Natural killer cell (primary cell): ENCODE measurements around the gene CFAP251. TPM values are rescaled to one million over a fixed set of nuclear protein-coding genes. Genes with fewer than 3 reads are reported as not detected.

Experiments
- ATAC-seq, 3 donors: fragments of 150-1000 bp in 2 of 3; fragments of 200-7000 bp in 1 of 3; cut with Tn5 transposase; 1 replicate in 1 of 3; 2 replicates in 2 of 3; pipeline ENCODE4 v1.10.0; 2021; ENCODE audit warnings: mild to moderate bottlenecking in 2 of 3, moderate library complexity in 2 of 3
- DNase-seq, 2 donors: peaks; one replicate each; pipeline versions ENCODE4 v3.0.0 to v3.0.0-alpha.2; 2013 to 2021; ENCODE audit warnings: mixed read lengths in 1 of 2
- H3K27ac ChIP-seq: one replicate; pipeline ENCODE4 v1.5.1; 2013; ENCODE audit warnings: mild to moderate bottlenecking, low read length
- H3K27me3 ChIP-seq: one replicate; pipeline ENCODE4 v1.6.1; 2013; ENCODE audit warnings: low read length; ENCODE audit not compliant: control insufficient read depth, insufficient read depth
- H3K36me3 ChIP-seq: one replicate; pipeline ENCODE4 v1.6.1; 2013; ENCODE audit warnings: low read length; ENCODE audit not compliant: control insufficient read depth, insufficient read depth
- H3K4me1 ChIP-seq: one replicate; pipeline ENCODE4 v1.6.1; 2013; ENCODE audit warnings: low read length; ENCODE audit not compliant: control insufficient read depth, insufficient read depth
- H3K4me3 ChIP-seq: one replicate; pipeline ENCODE4 v1.5.1; 2013; ENCODE audit warnings: low read length
- H3K9me3 ChIP-seq: one replicate; pipeline ENCODE4 v1.6.1; 2013; ENCODE audit warnings: low read length; ENCODE audit not compliant: control insufficient read depth, insufficient read depth
- H3K27ac Mint-ChIP-seq, 2 donors: one replicate each; pipeline ENCODE4 v1.8.0; 2022; ENCODE audit warnings: mild to moderate bottlenecking in 2 of 2, mixed read lengths in 2 of 2, moderate library complexity in 1 of 2
- H3K27me3 Mint-ChIP-seq, 2 donors: one replicate each; pipeline ENCODE4 v1.8.0; 2022; ENCODE audit warnings: low read depth in 2 of 2, mixed read lengths in 2 of 2
- H3K36me3 Mint-ChIP-seq: one replicate; pipeline ENCODE4 v1.8.0; 2022; ENCODE audit warnings: mixed read lengths
- H3K4me1 Mint-ChIP-seq, 2 donors: one replicate each; pipeline ENCODE4 v1.8.0; 2022; ENCODE audit warnings: mixed read lengths in 2 of 2
- H3K4me3 Mint-ChIP-seq: one replicate; pipeline ENCODE4 v1.8.0; 2022; ENCODE audit warnings: mild to moderate bottlenecking, moderate library complexity, mixed read lengths
- H3K9me3 Mint-ChIP-seq, 2 donors: one replicate each; pipeline ENCODE4 v1.8.0; 2022; ENCODE audit warnings: mixed read lengths in 2 of 2
- WGBS: methylation state at CpG from one replicate; pipeline ENCODE4 v1.1.7; 2013; ENCODE audit warnings: missing lambda C conversion rate; ENCODE audit not compliant: insufficient coverage; 5-methylcytosine and 5-hydroxymethylcytosine counted together
- intact Hi-C: fragments of 100-400 bp; cut with micrococcal nuclease; formaldehyde crosslinking; loops from one replicate; pipeline ENCODE4 v1.14.2; 2022
- total RNA-seq, 4 donors: library from RNA; stranded (reverse); fragments of 120-200 nt in 1 of 4; gene quantifications; one replicate each; pipeline versions ENCODE4 v1.2.3 to v1.2.4, GENCODE V29; 2013 to 2022
- TF ChIP-seq, protein P1 (sequence below): fragments of 200-600 bp; IDR thresholded peaks from one replicate; pipeline ENCODE4 v1.8.0; 2022; ENCODE audit warnings: antibody characterized with exemption

CFAP251 gene
- total RNA-seq, 3 donors from 2014 or later (not counting 1 experiment from before 2014, with no cell fraction given) = 0.59 to 0.80 (median 0.59) TPM

DNA sequence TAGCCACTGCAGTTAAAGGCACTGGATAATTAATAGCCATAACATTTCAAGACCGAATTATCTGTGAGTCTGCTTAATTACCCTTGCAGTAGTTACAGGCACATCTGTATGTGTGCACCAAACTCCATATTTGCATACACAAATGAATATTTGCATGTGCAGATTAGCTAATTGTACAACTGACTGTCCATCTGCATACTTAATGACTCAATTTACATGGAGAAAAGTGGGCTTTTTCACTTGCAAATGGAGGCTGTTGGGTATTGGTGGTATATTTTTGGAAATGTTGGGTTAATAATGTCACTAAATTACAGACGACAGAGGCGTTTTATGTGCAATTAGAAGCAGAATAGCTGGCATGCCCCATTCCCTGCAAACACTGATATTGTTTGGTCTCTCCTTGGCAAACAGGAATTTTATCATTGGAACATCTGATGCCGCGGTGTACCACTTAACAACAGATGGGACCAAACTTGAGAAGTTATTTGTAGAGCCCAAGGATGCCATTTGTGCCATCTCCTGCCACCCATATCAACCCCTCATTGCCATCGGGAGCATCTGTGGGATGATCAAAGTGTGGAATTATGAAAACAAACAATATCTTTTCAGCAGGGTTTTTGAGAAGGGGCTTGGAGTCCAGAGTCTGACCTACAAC lies 39.6 kb downstream of the CFAP251 start:
- Mint-ChIP-seq H3K4me1 (no peaks in the 10 kb centered on the region), H3K27me3 (no peaks in the 10 kb centered on the region), H3K27ac (no peak overlapping the region), H3K9me3 (no peaks in the 10 kb centered on the region), H3K4me3 (no peak overlapping the region), H3K36me3 (no peaks in the 10 kb centered on the region)
- H3K4me1 ChIP-seq = no peaks in the 10 kb centered on the region
- DNase-seq (no peak), ATAC-seq (no peak)
- intact Hi-C loops = no loop called here
- H3K27ac ChIP-seq = no peak overlapping the region
- TF ChIP-seq, protein P1, sequence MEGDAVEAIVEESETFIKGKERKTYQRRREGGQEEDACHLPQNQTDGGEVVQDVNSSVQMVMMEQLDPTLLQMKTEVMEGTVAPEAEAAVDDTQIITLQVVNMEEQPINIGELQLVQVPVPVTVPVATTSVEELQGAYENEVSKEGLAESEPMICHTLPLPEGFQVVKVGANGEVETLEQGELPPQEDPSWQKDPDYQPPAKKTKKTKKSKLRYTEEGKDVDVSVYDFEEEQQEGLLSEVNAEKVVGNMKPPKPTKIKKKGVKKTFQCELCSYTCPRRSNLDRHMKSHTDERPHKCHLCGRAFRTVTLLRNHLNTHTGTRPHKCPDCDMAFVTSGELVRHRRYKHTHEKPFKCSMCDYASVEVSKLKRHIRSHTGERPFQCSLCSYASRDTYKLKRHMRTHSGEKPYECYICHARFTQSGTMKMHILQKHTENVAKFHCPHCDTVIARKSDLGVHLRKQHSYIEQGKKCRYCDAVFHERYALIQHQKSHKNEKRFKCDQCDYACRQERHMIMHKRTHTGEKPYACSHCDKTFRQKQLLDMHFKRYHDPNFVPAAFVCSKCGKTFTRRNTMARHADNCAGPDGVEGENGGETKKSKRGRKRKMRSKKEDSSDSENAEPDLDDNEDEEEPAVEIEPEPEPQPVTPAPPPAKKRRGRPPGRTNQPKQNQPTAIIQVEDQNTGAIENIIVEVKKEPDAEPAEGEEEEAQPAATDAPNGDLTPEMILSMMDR = no peak
- no peaks in the 10 kb centered on the region for H3K9me3 ChIP-seq
- H3K36me3 ChIP-seq = no peaks in the 10 kb centered on the region
- no peaks in the 10 kb centered on the region for H3K27me3 ChIP-seq
- no peak overlapping the region for H3K4me3 ChIP-seq
- WGBS = 95% methylated on average over 5 of the region's 6 CpGs

DNA sequence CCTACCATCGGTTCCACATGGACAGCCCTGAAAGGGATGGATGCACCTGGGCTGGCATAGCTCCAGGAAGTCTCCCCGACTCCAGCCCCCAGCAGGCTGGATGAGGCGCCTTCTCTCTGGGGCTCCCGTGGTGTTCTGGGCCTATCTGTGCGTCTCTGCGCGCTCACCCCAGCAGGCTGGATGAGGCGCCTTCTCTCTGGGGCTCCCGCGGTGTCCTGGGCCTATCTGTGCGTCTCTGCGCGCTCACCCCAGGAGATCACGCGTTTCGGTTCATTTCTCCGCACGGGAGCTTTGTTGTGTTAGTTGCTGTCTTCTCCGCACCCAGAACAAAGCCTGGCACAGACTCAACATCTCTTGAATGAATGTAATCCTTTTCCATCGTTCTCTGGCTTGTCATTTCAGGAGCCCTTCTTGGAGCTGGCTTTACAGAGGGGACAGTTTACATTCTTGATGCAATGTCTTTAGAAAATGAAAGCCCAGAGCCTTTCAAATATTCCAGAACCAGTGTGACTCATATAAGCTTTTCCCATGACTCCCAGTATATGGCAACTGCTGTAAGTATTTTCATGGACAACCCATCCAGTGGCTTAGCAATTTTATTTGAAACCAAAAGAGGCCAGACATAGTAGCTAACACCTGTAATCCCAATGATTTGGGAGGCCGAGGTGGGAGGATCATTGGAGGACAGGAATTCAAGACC lies 40.3 kb downstream of the CFAP251 start:
- Mint-ChIP-seq H3K36me3 (no peaks in the 10 kb centered on the region), H3K27ac (no peak overlapping the region), H3K4me1 (no peaks in the 10 kb centered on the region), H3K27me3 (no peaks in the 10 kb centered on the region), H3K9me3 (no peaks in the 10 kb centered on the region), H3K4me3 (no peak overlapping the region)
- Histone ChIP-seq H3K4me3 (no peak overlapping the region), H3K9me3 (no peaks in the 10 kb centered on the region), H3K4me1 (no peaks in the 10 kb centered on the region), H3K27ac (no peak overlapping the region), H3K36me3 (no peaks in the 10 kb centered on the region), H3K27me3 (no peaks in the 10 kb centered on the region)
- intact Hi-C loops = no loop called here
- TF ChIP-seq, protein P1 = no peak
- no peak for DNase-seq
- WGBS = 91% methylated on average over 21 of the region's 21 CpGs
- no peak for ATAC-seq

DNA sequence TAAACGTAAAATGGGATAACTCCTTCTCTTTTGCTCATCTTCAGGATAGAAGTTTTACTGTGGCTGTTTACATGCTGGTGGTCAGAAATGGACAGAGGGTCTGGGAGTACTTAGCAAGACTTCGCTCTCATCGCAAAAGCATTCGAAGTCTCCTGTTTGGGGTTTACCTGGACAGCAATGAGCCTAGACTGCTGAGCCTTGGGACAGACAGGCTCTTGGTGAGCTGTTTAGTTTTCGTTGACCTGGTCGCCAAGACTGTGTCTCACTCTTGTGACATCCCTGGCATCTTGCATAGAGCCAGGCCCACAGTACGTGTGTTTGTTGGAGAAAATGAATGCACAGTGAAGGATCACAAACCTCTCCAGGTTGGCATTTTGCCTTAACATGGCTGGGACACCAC lies 42.1 kb downstream of the CFAP251 start:
- Histone ChIP-seq H3K9me3 (no peaks in the 10 kb centered on the region), H3K4me3 (no peak overlapping the region), H3K4me1 (no peaks in the 10 kb centered on the region), H3K36me3 (no peaks in the 10 kb centered on the region), H3K27ac (no peak overlapping the region), H3K27me3 (no peaks in the 10 kb centered on the region)
- Mint-ChIP-seq H3K4me3 (no peak overlapping the region), H3K36me3 (no peaks in the 10 kb centered on the region), H3K27me3 (no peaks in the 10 kb centered on the region), H3K27ac (no peak overlapping the region), H3K9me3 (no peaks in the 10 kb centered on the region), H3K4me1 (no peaks in the 10 kb centered on the region)
- TF ChIP-seq, protein P1 = no peak
- WGBS = 93% methylated on average over 7 of the region's 7 CpGs
- DNase-seq = no peak
- intact Hi-C loops = no loop called here
- ATAC-seq = no peak
